K562 (cell line): Measurements from ENCODE around the gene SLC44A2. TPM values are rescaled to one million over a fixed set of nuclear protein-coding genes. Genes with fewer than 3 reads are reported as not detected.

ENCODE experiments used
- E4F1 ChIP-seq: fragments of 250-450 bp; sonication (Bioruptor Pico); IDR thresholded peaks from 2 replicates; pipeline ENCODE4 v1.5.0; 2021; ENCODE audit warnings: mild to moderate bottlenecking, borderline replicate concordance
- FOSL1 ChIP-seq: fragments of 200-800 bp; sonication (Bioruptor generic); conservative IDR thresholded peaks from 2 replicates; pipeline ENCODE4 v1.6.1; 2016; ENCODE audit warnings: missing genetic modification characterization, missing compliant biosample characterization
- GTF2E2 ChIP-seq: fragments of 200-800 bp; sonication (Bioruptor generic); IDR thresholded peaks from 2 replicates; pipeline ENCODE4 v1.6.1; 2016; ENCODE audit warnings: missing genetic modification characterization, missing compliant biosample characterization
- HEY1 ChIP-seq: fragments of 250-450 bp; sonication (Bioruptor Pico); IDR thresholded peaks from 2 replicates; pipeline ENCODE4 v1.5.0; 2020; ENCODE audit warnings: mild to moderate bottlenecking, moderate library complexity, borderline replicate concordance
- NBN ChIP-seq: fragments of 450-650 bp; IDR thresholded peaks from 2 replicates; pipeline ENCODE4 v1.6.1; 2016; ENCODE audit warnings: low read depth, mild to moderate bottlenecking
- PTTG1 ChIP-seq: fragments of 450-650 bp; IDR thresholded peaks from 2 replicates; pipeline ENCODE4 v1.6.1; 2016; ENCODE audit warnings: low read depth, mild to moderate bottlenecking, missing genetic modification characterization, missing compliant biosample characterization
- REST ChIP-seq, 2 experiments: fragments of 450-650 bp; formaldehyde crosslinking in 1 of 2; IDR thresholded peaks; 2 replicates each; pipeline versions ENCODE4 v1.4.0 to v1.6.1; 2014 to 2020; ENCODE audit warnings: mild to moderate bottlenecking in 2 of 2, borderline replicate concordance in 1 of 2, low read depth in 1 of 2
- RFX7 ChIP-seq: fragments of 250-450 bp; sonication (Bioruptor Pico); IDR thresholded peaks from 2 replicates; pipeline ENCODE4 v1.5.1; 2021; ENCODE audit warnings: mild to moderate bottlenecking
- XRCC5 ChIP-seq: fragments of 200-400 bp; formaldehyde crosslinking; IDR thresholded peaks from 2 replicates; pipeline ENCODE4 v1.6.1; 2017; ENCODE audit warnings: low read depth, mild to moderate bottlenecking, low read length
- ZBTB1 ChIP-seq: sonication (generic); formaldehyde crosslinking; IDR thresholded peaks from 2 replicates; pipeline ENCODE4 v1.8.1; 2023; ENCODE audit warnings: missing genetic modification reagents, low read depth, mild to moderate bottlenecking, borderline replicate concordance
- polyA plus RNA-seq, 8 experiments: library from polyadenylated mRNA; depleted of rRNA in 4 of 8; stranded (reverse) in 5 of 8; unstranded in 3 of 8; fragments of >200 nt; fragmentation: Nextera tagmentation in 2 of 8; fragmentation: Illumina TruSeq in 1 of 8; extraction: Ambion mirVana in 2 of 8; extraction: Trizol in 1 of 8; gene quantifications; 2 replicates each; pipeline versions ENCODE4 v1.2.1 to v1.2.3, GENCODE V29; 2011 to 2014; ENCODE audit warnings: inconsistent platforms in 1 of 8, missing spikeins in 1 of 8
- total RNA-seq, 7 experiments: library from RNA; depleted of rRNA in 6 of 7; stranded (reverse); fragments of >200 nt in 6 of 7; fragmentation: Illumina TruSeq in 2 of 7; extraction: Trizol in 2 of 7; gene quantifications; 2 replicates each; pipeline versions ENCODE4 v1.2.1 to v1.2.3, GENCODE V29; 2011 to 2021; ENCODE audit warnings: low replicate concordance in 1 of 7
- TF ChIP-seq, protein P1 (sequence below): fragments of 250-450 bp; sonication (Bioruptor Pico); IDR thresholded peaks from 2 replicates; pipeline ENCODE4 v1.5.0; 2022; ENCODE audit warnings: mild to moderate bottlenecking

SLC44A2 gene
- total and polyA plus RNA-seq, 9 of the 15 experiments (the other 6 are each of a cell fraction or from before 2014, with no cell fraction given), result 1.1 to 34.2 (median 8.1) TPM

DNA sequence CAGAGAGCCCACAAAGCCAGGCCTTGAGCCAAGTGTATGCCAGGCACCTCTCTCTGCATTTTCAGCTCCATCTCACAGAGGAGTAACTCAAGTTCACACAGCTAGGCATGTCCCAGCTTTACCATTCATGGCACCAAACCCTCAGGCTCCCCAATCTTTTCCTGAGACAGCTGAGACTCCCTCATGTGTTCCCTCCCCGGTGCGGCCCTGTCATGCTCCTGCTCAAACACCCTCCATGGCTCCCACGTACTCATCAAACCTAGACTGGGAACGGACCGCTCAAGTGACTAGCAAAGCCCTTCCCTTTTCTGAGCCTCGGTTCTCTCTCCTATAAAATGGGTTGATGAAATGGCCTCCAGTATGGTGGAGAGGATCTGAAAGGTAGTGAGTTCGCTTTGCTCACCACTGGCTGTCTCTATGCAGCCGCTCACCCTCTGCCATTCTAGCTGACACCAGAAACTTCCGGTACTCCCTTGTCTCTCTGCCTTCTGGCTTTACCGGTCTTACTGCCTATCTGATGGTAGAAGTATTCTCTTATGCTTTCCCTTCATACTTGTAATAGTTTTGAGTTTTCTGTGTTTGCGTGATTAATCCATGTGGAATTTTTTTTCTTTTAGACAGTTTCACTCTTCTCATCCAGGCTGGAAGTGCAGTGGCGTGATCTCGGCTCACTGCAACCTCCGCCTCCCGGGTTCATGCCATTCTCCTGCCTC is 7.8 kb upstream of the SLC44A2 start (continued):
- TF ChIP-seq REST (IDR thresholded peaks at IDR 0.05; ENCODE audit: borderline replicate concordance), result peak; percentile 81
- no peak for TF ChIP-seq REST (CRISPR knock-in tag; IDR thresholded peaks at IDR 0.05; ENCODE audit: low read depth)
- TF ChIP-seq NBN, result peak; percentile 15; the same call in 1 of the 2 replicates
- TF ChIP-seq HEY1, result 0 out of 2 replicates have a peak, but pooled peaks have one; percentile 44
- no peak for TF ChIP-seq RFX7 (CRISPR knock-in tag)
- no peak for TF ChIP-seq E4F1
- peak; percentile 12; the same call in 1 of the 2 replicates for TF ChIP-seq FOSL1
- TF ChIP-seq, protein P1, sequence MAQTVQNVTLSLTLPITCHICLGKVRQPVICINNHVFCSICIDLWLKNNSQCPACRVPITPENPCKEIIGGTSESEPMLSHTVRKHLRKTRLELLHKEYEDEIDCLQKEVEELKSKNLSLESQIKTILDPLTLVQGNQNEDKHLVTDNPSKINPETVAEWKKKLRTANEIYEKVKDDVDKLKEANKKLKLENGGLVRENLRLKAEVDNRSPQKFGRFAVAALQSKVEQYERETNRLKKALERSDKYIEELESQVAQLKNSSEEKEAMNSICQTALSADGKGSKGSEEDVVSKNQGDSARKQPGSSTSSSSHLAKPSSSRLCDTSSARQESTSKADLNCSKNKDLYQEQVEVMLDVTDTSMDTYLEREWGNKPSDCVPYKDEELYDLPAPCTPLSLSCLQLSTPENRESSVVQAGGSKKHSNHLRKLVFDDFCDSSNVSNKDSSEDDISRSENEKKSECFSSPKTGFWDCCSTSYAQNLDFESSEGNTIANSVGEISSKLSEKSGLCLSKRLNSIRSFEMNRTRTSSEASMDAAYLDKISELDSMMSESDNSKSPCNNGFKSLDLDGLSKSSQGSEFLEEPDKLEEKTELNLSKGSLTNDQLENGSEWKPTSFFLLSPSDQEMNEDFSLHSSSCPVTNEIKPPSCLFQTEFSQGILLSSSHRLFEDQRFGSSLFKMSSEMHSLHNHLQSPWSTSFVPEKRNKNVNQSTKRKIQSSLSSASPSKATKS, result no peak
- peak; percentile 60; the same call in 1 of the 2 replicates for TF ChIP-seq XRCC5
- no peak for TF ChIP-seq ZBTB1 (CRISPR knock-in tag)
- peak; percentile 35; the same call in 1 of the 2 replicates for TF ChIP-seq GTF2E2 (tag)
- TF ChIP-seq PTTG1 (tag), result no peak
